GM23338 (cell line): ENCODE data around the gene TMEM217. TPM values are rescaled to one million over a fixed set of nuclear protein-coding genes. Genes with fewer than 3 reads are reported as not detected.
"Not testable (repeated sequence)": the region's sequence is repeated elsewhere in the genome, so short reads cannot be mapped to it uniquely, and the experiment has no call there.

Experiments
- ATAC-seq: fragments of 200-7000 bp; cut with Tn5 transposase; 3 replicates; pipeline ENCODE4 v1.9.1; 2020
- DNase-seq: peaks from one replicate; pipeline ENCODE4 v3.0.0-alpha.2; 2015; ENCODE audit warnings: low spot score
- H2AFZ ChIP-seq: fragments of 200-600 bp; sonication (generic); 2 replicates; pipeline ENCODE4 v1.8.0; 2016; ENCODE audit warnings: antibody characterized with exemption, mild to moderate bottlenecking, moderate library complexity
- H3F3A ChIP-seq: fragments of 200-600 bp; sonication (generic); replicated peaks from 2 replicates; pipeline ENCODE4 v1.8.0; 2017; ENCODE audit warnings: antibody characterized with exemption, mixed run types, low read depth
- H3K27ac ChIP-seq: fragments of 200-600 bp; sonication (generic); 2 replicates; pipeline ENCODE4 v1.6.1; 2016; ENCODE audit warnings: low read depth
- H3K27me3 ChIP-seq: fragments of 200-600 bp; sonication (generic); 2 replicates; pipeline ENCODE4 v1.8.0; 2016; ENCODE audit warnings: mild to moderate bottlenecking, mixed run types, moderate library complexity; ENCODE audit not compliant: insufficient read depth
- H3K36me3 ChIP-seq: fragments of 200-600 bp; sonication (generic); 2 replicates; pipeline ENCODE4 v1.8.0; 2016; ENCODE audit warnings: mild to moderate bottlenecking; ENCODE audit not compliant: insufficient read depth
- H3K4me1 ChIP-seq: fragments of 200-600 bp; sonication (generic); 2 replicates; pipeline ENCODE4 v1.8.0; 2016; ENCODE audit warnings: mild to moderate bottlenecking, moderate library complexity; ENCODE audit not compliant: insufficient read depth
- H3K4me2 ChIP-seq: fragments of 200-600 bp; sonication (generic); 2 replicates; pipeline ENCODE4 v1.7.1; 2017; ENCODE audit warnings: mixed run types
- H3K4me3 ChIP-seq: fragments of 200-600 bp; sonication (generic); 2 replicates; pipeline ENCODE4 v1.6.1; 2016; ENCODE audit warnings: mixed run types
- H3K79me2 ChIP-seq: fragments of 200-600 bp; sonication (generic); replicated peaks from 2 replicates; pipeline ENCODE4 v1.8.0; 2017; ENCODE audit warnings: mild to moderate bottlenecking; ENCODE audit not compliant: insufficient read depth
- H3K9me2 ChIP-seq: fragments of 200-600 bp; sonication (generic); 2 replicates; pipeline ENCODE4 v1.8.0; 2017; ENCODE audit not compliant: insufficient read depth
- H4K20me1 ChIP-seq: fragments of 200-600 bp; sonication (generic); replicated peaks from 2 replicates; pipeline ENCODE4 v1.8.0; 2017; ENCODE audit warnings: mild to moderate bottlenecking; ENCODE audit not compliant: insufficient read depth
- H3K27ac Mint-ChIP-seq: 2 replicates; pipeline ENCODE4 v1.8.0; 2020; ENCODE audit warnings: inconsistent platforms, mild to moderate bottlenecking, moderate library complexity, mixed read lengths
- H3K27me3 Mint-ChIP-seq: 3 replicates; pipeline ENCODE4 v1.8.0; 2022; ENCODE audit warnings: low read depth, mild to moderate bottlenecking, moderate library complexity, mixed read lengths, inconsistent platforms; ENCODE audit not compliant: insufficient read depth, poor library complexity
- H3K36me3 Mint-ChIP-seq: 3 replicates; pipeline ENCODE4 v1.8.0; 2021; ENCODE audit warnings: low read depth, mild to moderate bottlenecking, inconsistent platforms, moderate library complexity, mixed read lengths
- H3K4me1 Mint-ChIP-seq: 3 replicates; pipeline ENCODE4 v1.8.0; 2020; ENCODE audit warnings: mild to moderate bottlenecking, inconsistent platforms, mixed read lengths
- H3K4me3 Mint-ChIP-seq: 3 replicates; pipeline ENCODE4 v1.8.0; 2021; ENCODE audit warnings: moderate library complexity, mild to moderate bottlenecking, inconsistent platforms, mixed read lengths
- H3K9me3 Mint-ChIP-seq: 3 replicates; pipeline ENCODE4 v1.8.0; 2020; ENCODE audit warnings: moderate library complexity, mild to moderate bottlenecking, inconsistent platforms, mixed read lengths
- CREB1 ChIP-seq: fragments of 250-450 bp; sonication (Bioruptor Pico); IDR thresholded peaks from 2 replicates; pipeline ENCODE4 v1.5.0; 2020; ENCODE audit warnings: low read depth, mild to moderate bottlenecking, moderate library complexity
- EZH2 ChIP-seq: fragments of 200-600 bp; sonication (generic); IDR thresholded peaks from one replicate; pipeline ENCODE4 v1.8.0; 2017; ENCODE audit warnings: antibody characterized with exemption, mild to moderate bottlenecking, low read depth; ENCODE audit not compliant: unreplicated experiment
- JUNB ChIP-seq: IDR thresholded peaks from one replicate; pipeline ENCODE4 v1.6.1; 2016; ENCODE audit warnings: antibody characterized with exemption; ENCODE audit not compliant: unreplicated experiment
- NANOG ChIP-seq: IDR thresholded peaks from 2 replicates; pipeline ENCODE4 v1.6.1; 2016; ENCODE audit warnings: antibody characterized with exemption, borderline replicate concordance
- POLR2AphosphoS5 ChIP-seq: IDR thresholded peaks from 2 replicates; pipeline ENCODE4 v1.6.1; 2016; ENCODE audit warnings: antibody characterized with exemption, low read depth
- STAT1 ChIP-seq: IDR thresholded peaks from one replicate; pipeline ENCODE4 v1.6.1; 2016; ENCODE audit warnings: antibody characterized with exemption; ENCODE audit not compliant: unreplicated experiment
- ZNF114 ChIP-seq: fragments of 250-450 bp; sonication (Bioruptor Pico); IDR thresholded peaks from 2 replicates; pipeline ENCODE4 v1.5.0; 2020; ENCODE audit warnings: mild to moderate bottlenecking, moderate library complexity
- ZNF331 ChIP-seq: fragments of 250-450 bp; sonication (Bioruptor Pico); IDR thresholded peaks from 2 replicates; pipeline ENCODE4 v1.5.0; 2020; ENCODE audit warnings: low read depth, mild to moderate bottlenecking, moderate library complexity
- polyA plus RNA-seq: library from polyadenylated mRNA; unstranded; fragments of >200 nt; fragmentation: Nextera tagmentation; extraction: Ambion mirVana; gene quantifications from 2 replicates; pipeline ENCODE4 v1.2.1, GENCODE V29; 2016
- total RNA-seq: library from RNA; depleted of rRNA; stranded (reverse); fragments of >200 nt; shearing (Covaris generic); gene quantifications from 2 replicates; pipeline ENCODE4 v1.2.3, GENCODE V29; 2014
- TF ChIP-seq, protein P1 (sequence below): IDR thresholded peaks from one replicate; pipeline ENCODE4 v1.6.1; 2018; ENCODE audit warnings: antibody characterized with exemption; ENCODE audit not compliant: unreplicated experiment
- TF ChIP-seq, protein P2 (sequence below), 2 experiments: fragments of 200-600 bp in 1 of 2; sonication (generic) in 1 of 2; conservative IDR thresholded peaks; 2 replicates each; pipeline versions ENCODE4 v1.5.1 to v1.6.1; 2016 to 2017; ENCODE audit warnings: antibody characterized with exemption in 2 of 2, low read depth in 2 of 2, mild to moderate bottlenecking in 2 of 2, moderate library complexity in 1 of 2
- TF ChIP-seq, protein P3 (sequence below): IDR thresholded peaks from 2 replicates; pipeline ENCODE4 v1.6.1; 2016; ENCODE audit warnings: antibody characterized with exemption

TMEM217 gene
- total and polyA plus RNA-seq, 2 experiments from 2014 or later = 1.3 TPM; not detected in 1

DNA sequence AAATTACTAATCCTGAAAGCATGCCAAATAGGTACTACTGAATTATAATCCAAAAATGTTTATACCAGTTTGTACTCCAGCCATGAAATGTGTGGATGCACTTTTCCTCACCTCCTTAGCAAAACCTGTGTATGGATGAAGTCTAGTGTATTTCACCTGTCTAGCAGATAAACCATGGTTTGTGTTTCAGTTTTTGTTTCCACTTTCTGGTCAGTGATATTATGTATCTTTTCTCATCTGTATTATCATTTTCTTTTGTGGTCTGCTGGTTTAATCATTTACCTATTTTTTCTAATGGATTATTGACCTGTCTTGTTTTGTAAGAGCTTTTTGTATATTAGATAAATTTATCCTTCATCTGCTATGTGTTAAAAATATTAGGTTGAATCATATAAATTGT is 41.0 kb upstream of the TMEM217 start (continued):
- TF ChIP-seq, protein P1, sequence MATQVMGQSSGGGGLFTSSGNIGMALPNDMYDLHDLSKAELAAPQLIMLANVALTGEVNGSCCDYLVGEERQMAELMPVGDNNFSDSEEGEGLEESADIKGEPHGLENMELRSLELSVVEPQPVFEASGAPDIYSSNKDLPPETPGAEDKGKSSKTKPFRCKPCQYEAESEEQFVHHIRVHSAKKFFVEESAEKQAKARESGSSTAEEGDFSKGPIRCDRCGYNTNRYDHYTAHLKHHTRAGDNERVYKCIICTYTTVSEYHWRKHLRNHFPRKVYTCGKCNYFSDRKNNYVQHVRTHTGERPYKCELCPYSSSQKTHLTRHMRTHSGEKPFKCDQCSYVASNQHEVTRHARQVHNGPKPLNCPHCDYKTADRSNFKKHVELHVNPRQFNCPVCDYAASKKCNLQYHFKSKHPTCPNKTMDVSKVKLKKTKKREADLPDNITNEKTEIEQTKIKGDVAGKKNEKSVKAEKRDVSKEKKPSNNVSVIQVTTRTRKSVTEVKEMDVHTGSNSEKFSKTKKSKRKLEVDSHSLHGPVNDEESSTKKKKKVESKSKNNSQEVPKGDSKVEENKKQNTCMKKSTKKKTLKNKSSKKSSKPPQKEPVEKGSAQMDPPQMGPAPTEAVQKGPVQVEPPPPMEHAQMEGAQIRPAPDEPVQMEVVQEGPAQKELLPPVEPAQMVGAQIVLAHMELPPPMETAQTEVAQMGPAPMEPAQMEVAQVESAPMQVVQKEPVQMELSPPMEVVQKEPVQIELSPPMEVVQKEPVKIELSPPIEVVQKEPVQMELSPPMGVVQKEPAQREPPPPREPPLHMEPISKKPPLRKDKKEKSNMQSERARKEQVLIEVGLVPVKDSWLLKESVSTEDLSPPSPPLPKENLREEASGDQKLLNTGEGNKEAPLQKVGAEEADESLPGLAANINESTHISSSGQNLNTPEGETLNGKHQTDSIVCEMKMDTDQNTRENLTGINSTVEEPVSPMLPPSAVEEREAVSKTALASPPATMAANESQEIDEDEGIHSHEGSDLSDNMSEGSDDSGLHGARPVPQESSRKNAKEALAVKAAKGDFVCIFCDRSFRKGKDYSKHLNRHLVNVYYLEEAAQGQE = no peak
- TF ChIP-seq, protein P2, sequence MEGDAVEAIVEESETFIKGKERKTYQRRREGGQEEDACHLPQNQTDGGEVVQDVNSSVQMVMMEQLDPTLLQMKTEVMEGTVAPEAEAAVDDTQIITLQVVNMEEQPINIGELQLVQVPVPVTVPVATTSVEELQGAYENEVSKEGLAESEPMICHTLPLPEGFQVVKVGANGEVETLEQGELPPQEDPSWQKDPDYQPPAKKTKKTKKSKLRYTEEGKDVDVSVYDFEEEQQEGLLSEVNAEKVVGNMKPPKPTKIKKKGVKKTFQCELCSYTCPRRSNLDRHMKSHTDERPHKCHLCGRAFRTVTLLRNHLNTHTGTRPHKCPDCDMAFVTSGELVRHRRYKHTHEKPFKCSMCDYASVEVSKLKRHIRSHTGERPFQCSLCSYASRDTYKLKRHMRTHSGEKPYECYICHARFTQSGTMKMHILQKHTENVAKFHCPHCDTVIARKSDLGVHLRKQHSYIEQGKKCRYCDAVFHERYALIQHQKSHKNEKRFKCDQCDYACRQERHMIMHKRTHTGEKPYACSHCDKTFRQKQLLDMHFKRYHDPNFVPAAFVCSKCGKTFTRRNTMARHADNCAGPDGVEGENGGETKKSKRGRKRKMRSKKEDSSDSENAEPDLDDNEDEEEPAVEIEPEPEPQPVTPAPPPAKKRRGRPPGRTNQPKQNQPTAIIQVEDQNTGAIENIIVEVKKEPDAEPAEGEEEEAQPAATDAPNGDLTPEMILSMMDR (conservative IDR thresholded peaks at IDR 0.05; ENCODE audit: low read depth in 2 of 2) = no peak
- TF ChIP-seq NANOG = no peak
- TF ChIP-seq, protein P3, sequence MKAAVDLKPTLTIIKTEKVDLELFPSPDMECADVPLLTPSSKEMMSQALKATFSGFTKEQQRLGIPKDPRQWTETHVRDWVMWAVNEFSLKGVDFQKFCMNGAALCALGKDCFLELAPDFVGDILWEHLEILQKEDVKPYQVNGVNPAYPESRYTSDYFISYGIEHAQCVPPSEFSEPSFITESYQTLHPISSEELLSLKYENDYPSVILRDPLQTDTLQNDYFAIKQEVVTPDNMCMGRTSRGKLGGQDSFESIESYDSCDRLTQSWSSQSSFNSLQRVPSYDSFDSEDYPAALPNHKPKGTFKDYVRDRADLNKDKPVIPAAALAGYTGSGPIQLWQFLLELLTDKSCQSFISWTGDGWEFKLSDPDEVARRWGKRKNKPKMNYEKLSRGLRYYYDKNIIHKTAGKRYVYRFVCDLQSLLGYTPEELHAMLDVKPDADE = no peak
- TF ChIP-seq EZH2 = no peak
- TF ChIP-seq POLR2AphosphoS5 = no peak
- no peak for TF ChIP-seq STAT1

DNA sequence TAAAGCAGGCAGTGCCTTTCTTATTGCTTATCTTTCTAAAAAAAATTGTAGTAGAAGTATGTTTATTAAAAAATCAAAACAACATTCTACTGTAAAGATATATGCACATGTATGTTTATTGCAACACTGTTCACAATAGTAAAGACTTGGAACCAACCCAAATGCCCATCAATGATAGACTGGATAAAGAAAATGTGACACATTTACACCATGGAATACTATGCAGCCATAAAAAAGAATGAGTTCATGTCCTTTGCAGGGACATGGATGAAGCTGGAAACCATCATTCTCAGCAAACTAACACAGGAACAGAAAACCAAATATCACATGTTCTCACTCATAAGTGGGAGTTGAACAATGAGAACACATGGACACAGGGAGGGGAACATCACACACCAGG is 39.7 kb upstream of the TMEM217 start:
- H3K4me3 ChIP-seq, H3K4me1 ChIP-seq, H3K27ac Mint-ChIP-seq, H3K27me3 Mint-ChIP-seq, DNase-seq, ATAC-seq, H3K4me1 Mint-ChIP-seq, H3F3A ChIP-seq, H3K9me3 Mint-ChIP-seq, H3K4me2 ChIP-seq, H3K27me3 ChIP-seq, H4K20me1 ChIP-seq, H2AFZ ChIP-seq, H3K36me3 ChIP-seq, H3K27ac ChIP-seq, H3K9me2 ChIP-seq, H3K79me2 ChIP-seq, H3K4me3 Mint-ChIP-seq: not testable (repeated sequence)
- H3K36me3 Mint-ChIP-seq = peaks cover 38% of the 10 kb centered on the region

DNA sequence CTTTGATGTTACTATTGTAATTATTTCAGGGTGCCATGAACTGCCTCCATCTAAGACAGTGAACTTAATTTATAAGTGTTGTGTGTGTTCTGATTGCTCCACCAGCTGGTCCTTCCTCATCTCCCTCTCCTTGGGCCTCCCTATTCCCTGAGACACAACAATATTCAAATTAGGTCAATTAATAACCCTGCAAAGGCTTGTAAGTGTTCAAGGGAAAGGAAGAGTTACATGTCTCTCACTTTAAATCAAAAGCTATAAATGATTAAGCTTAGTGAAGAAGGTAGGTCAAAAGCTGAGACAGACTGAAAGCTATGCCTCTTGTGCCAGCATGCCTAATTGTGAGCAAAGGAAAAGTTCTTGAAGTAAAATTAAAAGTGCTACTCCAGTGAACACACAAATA is 35.5 kb upstream of the TMEM217 start:
- ATAC-seq (no peak), DNase-seq (no peak)
- no peak overlapping the region for H3K4me2 ChIP-seq
- no peak overlapping the region for H3K4me3 Mint-ChIP-seq
- H3F3A ChIP-seq = no peaks in the 10 kb centered on the region
- no peaks in the 10 kb centered on the region for H3K4me1 Mint-ChIP-seq
- peaks cover 49% of the 10 kb centered on the region for H3K36me3 Mint-ChIP-seq
- no peaks in the 10 kb centered on the region; the same call in 2 of the 3 replicates for H3K9me3 Mint-ChIP-seq
- TF ChIP-seq JUNB = no peak
- no peak for TF ChIP-seq NANOG
- TF ChIP-seq, protein P3 = no peak
- TF ChIP-seq, protein P2 (conservative IDR thresholded peaks at IDR 0.05; ENCODE audit: low read depth in 2 of 2) = no peak
- no peak for TF ChIP-seq ZNF114 (CRISPR knock-in tag)
- TF ChIP-seq POLR2AphosphoS5 = no peak
- no peak for TF ChIP-seq STAT1
- no peak for TF ChIP-seq ZNF331 (CRISPR knock-in tag)
- TF ChIP-seq CREB1 (CRISPR knock-in tag) = no peak
- H3K4me1 ChIP-seq = no peaks in the 10 kb centered on the region
- no peaks in the 10 kb centered on the region; the same call in 1 of the 2 replicates for H4K20me1 ChIP-seq
- H3K27me3 ChIP-seq = no peaks in the 10 kb centered on the region
- H3K27me3 Mint-ChIP-seq = no peaks in the 10 kb centered on the region
- H3K27ac Mint-ChIP-seq = no peak overlapping the region
- peaks cover 15% of the 10 kb centered on the region for H3K36me3 ChIP-seq
- no peaks in the 10 kb centered on the region for H3K79me2 ChIP-seq
- no peaks in the 10 kb centered on the region for H3K9me2 ChIP-seq
- no peak overlapping the region for H3K27ac ChIP-seq
- no peak overlapping the region for H2AFZ ChIP-seq
- no peak overlapping the region for H3K4me3 ChIP-seq
